Endothelial cell of umbilical vein (primary cell): ENCODE results near the gene CITED2. TPM values are rescaled to one million over a fixed set of nuclear protein-coding genes. Genes with fewer than 3 reads are reported as not detected.

Experiments
- BruUV-seq: library from RNA; stranded (reverse); fragments of 400-500 nt; replicated peaks from 2 replicates; lab custom pipeline; 2021; lab: Mats Ljungman, UMichigan
- CTCF ChIA-PET: fragments of 300-600, 350-600 bp; sonication (Branson Sonifier 250); formaldehyde crosslinking; loops from one replicate; lab custom pipeline; 2021; ENCODE audit warnings: antibody characterized with exemption, inconsistent platforms; lab: Charles Lee
- POLR2A ChIA-PET: fragments of 300-600, 350-600 bp; sonication (Branson Sonifier 250); formaldehyde crosslinking; loops from one replicate; lab custom pipeline; 2021; ENCODE audit warnings: antibody characterized with exemption, inconsistent platforms; lab: Charles Lee
- DNase-seq: peaks from one replicate; pipeline ENCODE4 v3.0.0-alpha.2; 2011; ENCODE audit warnings: low read depth, low spot score
- FAIRE-seq: peaks from 2 replicates; lab custom pipeline; 2011; peaks lifted over from hg19 to GRCh38; lab: Jason Lieb, UNC
- H2AFZ ChIP-seq: 2 replicates; pipeline ENCODE4 v1.6.0; 2012; ENCODE audit warnings: low read depth, low read length, control low read depth, inconsistent platforms
- H3K27ac ChIP-seq: 2 replicates; pipeline ENCODE4 v1.5.1; 2011; ENCODE audit warnings: low read depth, mild to moderate bottlenecking, control low read depth, low read length, moderate library complexity; ENCODE audit not compliant: insufficient read depth
- H3K27me3 ChIP-seq, 2 experiments: 2 replicates each; pipeline versions ENCODE4 v1.6.0 to v1.6.1; 2011; ENCODE audit warnings: low read length in 2 of 2, mixed read lengths in 1 of 2; ENCODE audit not compliant: control insufficient read depth in 2 of 2, insufficient read depth in 2 of 2
- H3K36me3 ChIP-seq, 2 experiments: 2 replicates in 1 of 2; 3 replicates in 1 of 2; pipeline ENCODE4 v1.5.1; 2011; ENCODE audit warnings: low read length in 2 of 2, mild to moderate bottlenecking in 1 of 2, moderate library complexity in 1 of 2; ENCODE audit not compliant: control insufficient read depth in 2 of 2, insufficient read depth in 2 of 2; ENCODE audit errors: extremely low read depth in 1 of 2
- H3K4me1 ChIP-seq: 3 replicates; pipeline ENCODE4 v1.5.1; 2011; ENCODE audit warnings: mild to moderate bottlenecking, low read length; ENCODE audit not compliant: control insufficient read depth, insufficient read depth; ENCODE audit errors: extremely low read depth
- H3K4me2 ChIP-seq: 2 replicates; pipeline ENCODE4 v1.6.1; 2011; ENCODE audit warnings: low read length, control low read depth, mixed read lengths; ENCODE audit not compliant: insufficient read depth
- H3K4me3 ChIP-seq, 3 experiments: fragments of 200-600 bp in 1 of 3; sonication (generic), shearing (Covaris generic) in 1 of 3; replicated peaks in 1 of 3; 2 replicates each; pipeline ENCODE4 v1.5.1; 2011 to 2016; ENCODE audit warnings: control low read depth in 3 of 3, low read length in 3 of 3, mild to moderate bottlenecking in 2 of 3, inconsistent platforms in 1 of 3, low read depth in 1 of 3, moderate library complexity in 1 of 3; ENCODE audit not compliant: insufficient read depth in 1 of 3
- H3K79me2 ChIP-seq: 2 replicates; pipeline ENCODE4 v1.6.0; 2012; ENCODE audit warnings: low read length, inconsistent platforms; ENCODE audit not compliant: control insufficient read depth, insufficient read depth
- H3K9ac ChIP-seq: replicated peaks from 2 replicates; pipeline ENCODE3; 2011; ENCODE audit warnings: low read length, control low read depth; ENCODE audit not compliant: insufficient read depth; ENCODE audit errors: extremely low read depth
- H3K9me1 ChIP-seq: replicated peaks from 3 replicates; pipeline ENCODE4 v1.6.0; 2011; ENCODE audit warnings: mild to moderate bottlenecking, low read length; ENCODE audit not compliant: control insufficient read depth, insufficient read depth; ENCODE audit errors: extremely low read depth
- H3K9me3 ChIP-seq: replicated peaks from 2 replicates; pipeline ENCODE4 v1.5.1; 2012; ENCODE audit warnings: low read length, inconsistent platforms; ENCODE audit not compliant: control insufficient read depth, insufficient read depth
- H4K20me1 ChIP-seq: replicated peaks from 2 replicates; pipeline ENCODE3; 2011; ENCODE audit warnings: mild to moderate bottlenecking, low read length; ENCODE audit not compliant: control insufficient read depth, insufficient read depth; ENCODE audit errors: extremely low read depth
- GATA2 ChIP-seq: IDR thresholded peaks from 2 replicates; pipeline ENCODE4 v1.7.0; 2011; ENCODE audit warnings: low read depth, mild to moderate bottlenecking, moderate library complexity, mixed read lengths, low read length; ENCODE audit not compliant: insufficient read length, insufficient read depth
- JUN ChIP-seq: IDR thresholded peaks from 2 replicates; pipeline ENCODE4 v1.6.1; 2011; ENCODE audit warnings: borderline replicate concordance, low read depth; ENCODE audit not compliant: insufficient read length, insufficient read depth
- MYC ChIP-seq: IDR thresholded peaks from one replicate; pipeline ENCODE4 v1.6.1; 2011; ENCODE audit warnings: mild to moderate bottlenecking, low read depth, low read length
- POLR2A ChIP-seq: IDR thresholded peaks from 2 replicates; pipeline ENCODE4 v1.6.1; 2012; ENCODE audit warnings: low read depth, mild to moderate bottlenecking, control low read depth, low read length
- POLR2AphosphoS5 ChIP-seq: IDR thresholded peaks from 2 replicates; pipeline ENCODE4 v1.6.1; 2012; ENCODE audit warnings: low read depth, mild to moderate bottlenecking, control low read depth, low read length, moderate library complexity; ENCODE audit not compliant: insufficient read depth
- dilution Hi-C: fragments of 300-500 bp; cut with MboI; formaldehyde crosslinking; loops from one replicate; pipeline ENCODE4 v1.15.0; 2019; ENCODE audit warnings: low sequenced_read_pairs; ENCODE audit not compliant: extremely low pct_ligation_motif_present
- intact Hi-C: fragments of 100-400 bp; cut with micrococcal nuclease; formaldehyde crosslinking; loops from one replicate; pipeline ENCODE4 v1.10.0; 2022
- polyA plus RNA-seq, 4 experiments: library from polyadenylated mRNA; depleted of rRNA in 3 of 4; stranded (reverse) in 3 of 4; unstranded in 1 of 4; fragments of >200 nt; gene quantifications; 2 replicates each; pipeline versions ENCODE4 v1.2.1 to v1.2.3, GENCODE V29; 2011 to 2012; ENCODE audit warnings: missing spikeins in 1 of 4
- total RNA-seq: library from RNA; stranded (reverse); gene quantifications from 2 replicates; pipeline ENCODE4 v1.2.3, GENCODE V29; 2021
- TF ChIP-seq, protein P1 (sequence below), 2 donors: IDR thresholded peaks; 1 replicate in 1 of 2; 2 replicates in 1 of 2; pipeline ENCODE4 v1.5.1; 2011; ENCODE audit warnings: low read length in 2 of 2, mild to moderate bottlenecking in 2 of 2, moderate library complexity in 2 of 2, control low read depth in 1 of 2, inconsistent platforms in 1 of 2, low read depth in 1 of 2; ENCODE audit not compliant: insufficient read depth in 1 of 2; ENCODE audit errors: extremely low read depth in 1 of 2

CITED2 gene
- total and polyA plus RNA-seq, 2 donors (not counting 3 experiments of a cell fraction or from before 2014, with no cell fraction given), result 81.1 to 85.7 TPM

DNA sequence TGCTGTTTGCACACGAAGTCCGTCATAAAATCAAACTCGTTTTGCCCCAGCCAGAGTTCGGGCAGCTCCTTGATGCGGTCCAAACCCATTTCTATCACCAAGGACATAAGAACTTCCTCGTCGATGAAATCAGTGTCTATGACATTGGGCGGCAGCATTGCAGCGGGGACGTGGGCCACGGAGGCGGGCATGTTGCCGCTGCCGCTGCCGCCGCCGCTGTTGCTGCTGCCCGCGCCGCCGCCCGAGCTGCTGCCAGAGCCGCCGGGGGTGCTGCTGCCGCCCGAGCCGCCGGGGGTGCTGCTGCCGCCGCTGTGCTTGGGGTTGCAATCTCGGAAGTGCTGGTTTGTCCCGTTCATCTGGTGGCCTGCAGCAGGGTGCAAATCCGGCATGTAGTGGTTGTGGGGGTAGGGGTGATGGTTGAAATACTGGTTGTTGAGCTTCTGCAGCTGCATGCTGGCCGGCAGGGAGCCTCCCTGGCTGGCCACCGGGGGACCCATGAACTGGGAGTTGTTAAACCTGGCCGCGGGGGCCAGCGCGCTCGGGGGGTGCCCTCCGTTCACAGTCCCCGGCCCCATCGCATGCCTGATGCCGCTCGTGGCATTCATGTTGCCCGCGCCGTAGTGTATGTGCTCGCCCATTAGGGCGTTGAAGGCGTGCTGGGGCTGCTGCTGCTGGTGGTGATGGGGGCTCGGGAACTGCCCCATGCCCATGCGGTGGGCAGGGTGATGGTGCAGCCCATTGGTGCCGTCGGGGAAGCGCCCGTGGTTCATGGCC, 1.1 kb downstream of the CITED2 start:
- H3K79me2 ChIP-seq, result peaks cover 33% of the 10 kb centered on the region
- no peaks in the 10 kb centered on the region for H3K9me1 ChIP-seq
- H3K27ac ChIP-seq, result peak overlapping the region; percentile 87
- peak overlapping the region; percentile 92 for H3K4me2 ChIP-seq
- DNase-seq, result peak; percentile 61
- H2AFZ ChIP-seq, result no peak overlapping the region
- no peaks in the 10 kb centered on the region for H3K36me3 ChIP-seq
- H3K27me3 ChIP-seq, result no peaks in the 10 kb centered on the region
- intact Hi-C loops, result loop anchor here (5.0 to 10.0 kb wide), 6 partner anchors 554 to 1951 kb away; no protein-coding TSS in a partner anchor
- no peak for TF ChIP-seq GATA2
- TF ChIP-seq, protein P1, sequence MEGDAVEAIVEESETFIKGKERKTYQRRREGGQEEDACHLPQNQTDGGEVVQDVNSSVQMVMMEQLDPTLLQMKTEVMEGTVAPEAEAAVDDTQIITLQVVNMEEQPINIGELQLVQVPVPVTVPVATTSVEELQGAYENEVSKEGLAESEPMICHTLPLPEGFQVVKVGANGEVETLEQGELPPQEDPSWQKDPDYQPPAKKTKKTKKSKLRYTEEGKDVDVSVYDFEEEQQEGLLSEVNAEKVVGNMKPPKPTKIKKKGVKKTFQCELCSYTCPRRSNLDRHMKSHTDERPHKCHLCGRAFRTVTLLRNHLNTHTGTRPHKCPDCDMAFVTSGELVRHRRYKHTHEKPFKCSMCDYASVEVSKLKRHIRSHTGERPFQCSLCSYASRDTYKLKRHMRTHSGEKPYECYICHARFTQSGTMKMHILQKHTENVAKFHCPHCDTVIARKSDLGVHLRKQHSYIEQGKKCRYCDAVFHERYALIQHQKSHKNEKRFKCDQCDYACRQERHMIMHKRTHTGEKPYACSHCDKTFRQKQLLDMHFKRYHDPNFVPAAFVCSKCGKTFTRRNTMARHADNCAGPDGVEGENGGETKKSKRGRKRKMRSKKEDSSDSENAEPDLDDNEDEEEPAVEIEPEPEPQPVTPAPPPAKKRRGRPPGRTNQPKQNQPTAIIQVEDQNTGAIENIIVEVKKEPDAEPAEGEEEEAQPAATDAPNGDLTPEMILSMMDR (IDR thresholded peaks at IDR 0.05; ENCODE audit: extremely low read depth in 1 of 2, insufficient read depth in 1 of 2, low read depth in 1 of 2, low read length in 2 of 2), result peak in 1 of 2 donors; percentile 22
- no peak for TF ChIP-seq JUN
- no peak for TF ChIP-seq POLR2A
- peak; percentile 49 for TF ChIP-seq POLR2AphosphoS5
- TF ChIP-seq MYC, result no peak
- FAIRE-seq, result no peak
- H3K9ac ChIP-seq, result peak overlapping the region; percentile 95
- no peaks in the 10 kb centered on the region for H4K20me1 ChIP-seq
- POLR2A ChIA-PET, result interaction anchor here (0.7 to 4.2 kb wide), 13 partner anchors 76 to 1400 kb away, joined by 3 to 29 read pairs (median 6); no protein-coding TSS in a partner anchor
- dilution Hi-C loops, result no loop called here
- H3K4me1 ChIP-seq, result peaks cover 41% of the 10 kb centered on the region
- H3K9me3 ChIP-seq, result no peaks in the 10 kb centered on the region
- no TSS peak for BruUV-seq
- CTCF ChIA-PET, result interaction anchor here (0.8 to 3.0 kb wide), 17 partner anchors 9 to 1548 kb away, joined by 3 to 20 read pairs (median 4); no protein-coding TSS in a partner anchor
- peak overlapping the region; percentile 62 to 97 (median 79) for H3K4me3 ChIP-seq
